Mesothelial cell of epicardium (in vitro differentiated cells): ENCODE measurements around the gene CDH4. TPM values are rescaled to one million over a fixed set of nuclear protein-coding genes. Genes with fewer than 3 reads are reported as not detected.

Experiments used
- DNase-seq, 2 experiments: peaks; one replicate each; pipeline ENCODE4 v3.0.0; 2021; ENCODE audit warnings: low spot score in 2 of 2; ENCODE audit not compliant: unreplicated experiment in 2 of 2
- H3K27ac Mint-ChIP-seq: 2 replicates; pipeline ENCODE4 v1.8.0; 2021; ENCODE audit warnings: mixed read lengths
- H3K27me3 Mint-ChIP-seq: 2 replicates; pipeline ENCODE4 v1.8.0; 2021; ENCODE audit warnings: low read depth, mixed read lengths
- H3K36me3 Mint-ChIP-seq: 2 replicates; pipeline ENCODE4 v1.8.0; 2021; ENCODE audit warnings: mixed read lengths
- H3K4me1 Mint-ChIP-seq: 2 replicates; pipeline ENCODE4 v1.8.0; 2021; ENCODE audit warnings: mixed read lengths
- H3K4me3 Mint-ChIP-seq: 2 replicates; pipeline ENCODE4 v1.8.0; 2021; ENCODE audit warnings: mild to moderate bottlenecking, moderate library complexity, mixed read lengths
- H3K9me3 Mint-ChIP-seq: 2 replicates; pipeline ENCODE4 v1.8.0; 2021; ENCODE audit warnings: mixed read lengths
- CTCF ChIP-seq: fragments of 200-600 bp; sonication (generic); IDR thresholded peaks from one replicate; pipeline ENCODE4 v1.5.0; 2021; ENCODE audit warnings: antibody characterized with exemption; ENCODE audit not compliant: unreplicated experiment
- total RNA-seq: library from RNA; stranded (reverse); gene quantifications from 3 replicates; pipeline ENCODE4 v1.2.1, GENCODE V29; 2021

CDH4 gene
- total RNA-seq, 1 donor from 2014 or later, result 1.1 TPM

GRCh38 chr20:61603715-61604114 lies 351.7 kb downstream of the CDH4 start:
- no peaks in the 10 kb centered on the region for H3K4me1 Mint-ChIP-seq
- H3K36me3 Mint-ChIP-seq, result no peaks in the 10 kb centered on the region
- no peak overlapping the region for H3K27ac Mint-ChIP-seq
- H3K27me3 Mint-ChIP-seq, result peaks cover 12% of the 10 kb centered on the region
- H3K9me3 Mint-ChIP-seq, result peaks cover 4% of the 10 kb centered on the region
- TF ChIP-seq CTCF, result no peak
- no peak overlapping the region for H3K4me3 Mint-ChIP-seq
- no peak for DNase-seq

GRCh38 chr20:61604549-61604948 lies 352.5 kb downstream of the CDH4 start:
- no peak for DNase-seq
- H3K27me3 Mint-ChIP-seq, result peaks cover 12% of the 10 kb centered on the region
- H3K9me3 Mint-ChIP-seq, result peaks cover 4% of the 10 kb centered on the region
- H3K27ac Mint-ChIP-seq, result no peak overlapping the region
- H3K4me3 Mint-ChIP-seq, result no peak overlapping the region
- TF ChIP-seq CTCF, result no peak
- H3K36me3 Mint-ChIP-seq, result no peaks in the 10 kb centered on the region
- no peaks in the 10 kb centered on the region for H3K4me1 Mint-ChIP-seq

DNA sequence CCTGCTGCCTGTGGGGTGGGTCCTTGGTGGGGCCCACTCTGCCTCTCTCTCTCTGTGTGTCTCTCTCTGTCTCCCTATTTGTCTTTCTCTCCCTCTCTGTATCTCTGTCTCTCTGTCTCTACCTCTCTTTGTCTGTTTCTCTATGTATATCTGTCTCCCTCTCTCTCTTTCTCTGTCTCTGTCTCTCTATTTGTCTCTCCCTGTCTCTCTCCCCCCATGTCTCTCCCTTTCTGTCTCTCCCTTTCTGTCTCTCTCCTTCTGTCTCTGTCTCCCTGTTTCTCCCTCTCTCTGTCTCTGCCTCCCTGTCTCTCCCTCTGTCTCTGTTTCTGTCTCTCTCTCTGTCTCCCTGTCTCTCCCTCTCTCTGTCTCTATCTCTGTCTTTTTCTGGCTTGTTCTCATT lies 353.2 kb downstream of the CDH4 start:
- peaks cover 4% of the 10 kb centered on the region for H3K9me3 Mint-ChIP-seq
- no peaks in the 10 kb centered on the region for H3K36me3 Mint-ChIP-seq
- no peak overlapping the region for H3K27ac Mint-ChIP-seq
- TF ChIP-seq CTCF, result no peak
- no peak overlapping the region for H3K4me3 Mint-ChIP-seq
- peaks cover 12% of the 10 kb centered on the region for H3K27me3 Mint-ChIP-seq
- DNase-seq, result no peak
- H3K4me1 Mint-ChIP-seq, result no peaks in the 10 kb centered on the region

DNA sequence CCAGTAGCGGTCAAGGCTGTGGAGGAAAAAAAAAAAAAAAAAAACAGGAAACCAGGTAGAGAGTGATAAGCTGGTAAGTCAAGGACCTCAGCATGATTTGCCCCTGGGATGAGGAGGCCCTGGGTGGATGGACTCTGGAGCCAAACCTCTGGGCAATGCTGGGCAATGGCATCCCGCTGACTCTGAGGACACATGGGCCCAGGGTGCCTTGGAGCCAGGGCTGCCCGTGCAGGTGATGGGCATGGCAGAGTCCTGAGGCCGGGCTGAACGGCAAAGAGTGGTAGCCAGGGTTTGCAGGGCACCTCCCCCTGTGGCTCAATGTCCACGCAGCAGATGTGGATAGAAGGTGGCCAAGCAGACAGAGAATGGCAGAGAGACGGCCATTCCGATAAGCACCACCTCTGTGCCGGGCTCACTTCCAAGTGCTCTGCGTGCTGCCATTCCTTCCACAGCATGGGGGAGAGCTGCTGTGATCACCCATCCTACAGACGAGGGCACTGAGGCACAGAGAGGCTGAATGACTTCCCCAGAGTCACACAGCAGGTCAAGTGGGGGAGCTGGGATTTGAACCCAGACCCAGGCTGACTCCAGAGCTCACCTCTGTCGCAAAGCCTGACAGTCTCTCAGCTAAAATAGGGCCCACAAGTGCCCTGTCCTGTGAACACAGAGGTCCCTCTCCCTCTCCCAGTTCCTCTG lies 353.9 kb downstream of the CDH4 start:
- Mint-ChIP-seq H3K36me3 (no peaks in the 10 kb centered on the region), H3K27me3 (peaks cover 12% of the 10 kb centered on the region), H3K9me3 (peaks cover 4% of the 10 kb centered on the region), H3K4me1 (no peaks in the 10 kb centered on the region), H3K4me3 (no peak overlapping the region), H3K27ac (no peak overlapping the region)
- no peak for TF ChIP-seq CTCF
- no peak for DNase-seq

- Mint-ChIP-seq H3K27ac (no peak overlapping the region), H3K4me3 (no peak overlapping the region), H3K36me3 (no peaks in the 10 kb centered on the region), H3K27me3 (peaks cover 16% of the 10 kb centered on the region), H3K4me1 (no peaks in the 10 kb centered on the region), H3K9me3 (peaks cover 8% of the 10 kb centered on the region)
- peak in 1 of 2 experiments; percentile 73 for DNase-seq
- TF ChIP-seq CTCF, result no peak
Observed at GRCh38 chr20:61608275-61609085, 356.4 kb downstream of the CDH4 start.
